ENCODE results near the gene DNAH2. TPM values are rescaled to one million over a fixed set of nuclear protein-coding genes. Genes with fewer than 3 reads are reported as not detected.

The DNAH2 gene
- polyA plus RNA-seq, 1 donor from 2014 or later = 2.0 TPM

GRCh38 chr17:7720125-7720524 is 2.6 kb downstream of the DNAH2 start:
- H3K4me3 ChIP-seq (ENCODE audit: low read length) = no peak overlapping the region
- no peak overlapping the region for H3K27ac ChIP-seq (ENCODE audit: low read length)
- no peak overlapping the region for H2AFZ ChIP-seq (ENCODE audit: low read depth, low read length)
- H3K9ac ChIP-seq (ENCODE audit: low read length) = no peak overlapping the region
- H3K4me2 ChIP-seq (ENCODE audit: low read length) = no peak overlapping the region
- no peaks in the 10 kb centered on the region for H3K36me3 ChIP-seq (ENCODE audit: insufficient read depth, low read length)
- H3K27me3 ChIP-seq (ENCODE audit: insufficient read depth, low read depth, low read length) = no peaks in the 10 kb centered on the region
- H3K9me2 ChIP-seq (ENCODE audit: insufficient read depth, low read length) = no peaks in the 10 kb centered on the region
- no peaks in the 10 kb centered on the region for H4K20me1 ChIP-seq (ENCODE audit: insufficient read depth)
- H3F3A ChIP-seq (ENCODE audit: insufficient read depth, low read length, poor library complexity, severe bottlenecking) = peaks cover 4% of the 10 kb centered on the region
- H3K79me2 ChIP-seq (replicated peaks; ENCODE audit: insufficient read depth, low read length) = peaks cover 6% of the 10 kb centered on the region
- TF ChIP-seq TAF1 (IDR thresholded peaks at IDR 0.05; ENCODE audit: low read depth) = no peak
- TF ChIP-seq EZH2 (IDR thresholded peaks at IDR 0.05; ENCODE audit: borderline replicate concordance, insufficient read depth, low read length, poor library complexity, severe bottlenecking) = no peak
- TF ChIP-seq MXI1 (conservative IDR thresholded peaks at IDR 0.05; ENCODE audit: poor library complexity, severe bottlenecking) = no peak
- no peak for TF ChIP-seq RAD21 (conservative IDR thresholded peaks at IDR 0.05)
- TF ChIP-seq CTCF (IDR thresholded peaks at IDR 0.05; ENCODE audit: poor library complexity, severe bottlenecking) = no peak
- no peak for TF ChIP-seq EP300 (conservative IDR thresholded peaks at IDR 0.05; ENCODE audit: poor library complexity, severe bottlenecking)
- TF ChIP-seq POLR2AphosphoS5 (IDR thresholded peaks at IDR 0.05) = no peak
- TF ChIP-seq, protein P1, sequence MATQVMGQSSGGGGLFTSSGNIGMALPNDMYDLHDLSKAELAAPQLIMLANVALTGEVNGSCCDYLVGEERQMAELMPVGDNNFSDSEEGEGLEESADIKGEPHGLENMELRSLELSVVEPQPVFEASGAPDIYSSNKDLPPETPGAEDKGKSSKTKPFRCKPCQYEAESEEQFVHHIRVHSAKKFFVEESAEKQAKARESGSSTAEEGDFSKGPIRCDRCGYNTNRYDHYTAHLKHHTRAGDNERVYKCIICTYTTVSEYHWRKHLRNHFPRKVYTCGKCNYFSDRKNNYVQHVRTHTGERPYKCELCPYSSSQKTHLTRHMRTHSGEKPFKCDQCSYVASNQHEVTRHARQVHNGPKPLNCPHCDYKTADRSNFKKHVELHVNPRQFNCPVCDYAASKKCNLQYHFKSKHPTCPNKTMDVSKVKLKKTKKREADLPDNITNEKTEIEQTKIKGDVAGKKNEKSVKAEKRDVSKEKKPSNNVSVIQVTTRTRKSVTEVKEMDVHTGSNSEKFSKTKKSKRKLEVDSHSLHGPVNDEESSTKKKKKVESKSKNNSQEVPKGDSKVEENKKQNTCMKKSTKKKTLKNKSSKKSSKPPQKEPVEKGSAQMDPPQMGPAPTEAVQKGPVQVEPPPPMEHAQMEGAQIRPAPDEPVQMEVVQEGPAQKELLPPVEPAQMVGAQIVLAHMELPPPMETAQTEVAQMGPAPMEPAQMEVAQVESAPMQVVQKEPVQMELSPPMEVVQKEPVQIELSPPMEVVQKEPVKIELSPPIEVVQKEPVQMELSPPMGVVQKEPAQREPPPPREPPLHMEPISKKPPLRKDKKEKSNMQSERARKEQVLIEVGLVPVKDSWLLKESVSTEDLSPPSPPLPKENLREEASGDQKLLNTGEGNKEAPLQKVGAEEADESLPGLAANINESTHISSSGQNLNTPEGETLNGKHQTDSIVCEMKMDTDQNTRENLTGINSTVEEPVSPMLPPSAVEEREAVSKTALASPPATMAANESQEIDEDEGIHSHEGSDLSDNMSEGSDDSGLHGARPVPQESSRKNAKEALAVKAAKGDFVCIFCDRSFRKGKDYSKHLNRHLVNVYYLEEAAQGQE (IDR thresholded peaks at IDR 0.05; ENCODE audit: borderline replicate concordance) = no peak
- no peak for TF ChIP-seq SMC3 (conservative IDR thresholded peaks at IDR 0.05; ENCODE audit: poor library complexity)
- H3K9me3 ChIP-seq (ENCODE audit: low read length) = no peaks in the 10 kb centered on the region

DNA sequence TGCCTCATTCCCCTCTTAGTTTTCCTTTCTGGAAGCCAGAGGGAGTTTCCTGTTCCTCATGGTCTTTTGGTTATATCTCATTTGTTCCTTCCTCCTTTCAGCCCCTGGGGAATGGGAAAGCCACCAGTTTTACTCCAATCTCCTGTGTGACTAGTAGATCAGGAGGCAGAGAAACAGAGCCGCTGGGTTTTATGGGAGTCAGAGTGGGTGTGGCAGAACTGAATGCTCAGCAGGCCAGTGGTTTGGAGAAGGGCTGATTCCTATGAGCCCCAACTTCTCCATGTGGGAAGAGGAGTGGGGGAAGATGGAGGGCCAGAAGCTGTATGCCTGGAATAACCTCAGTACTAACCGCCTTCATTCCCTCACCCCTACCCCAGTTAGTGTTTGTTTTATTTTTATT is 4.1 kb downstream of the DNAH2 start:
- no peaks in the 10 kb centered on the region for H3K9me3 ChIP-seq (ENCODE audit: low read length)
- TF ChIP-seq, protein P1 (IDR thresholded peaks at IDR 0.05; ENCODE audit: borderline replicate concordance) = no peak
- TF ChIP-seq RAD21 (conservative IDR thresholded peaks at IDR 0.05) (no peak), EP300 (conservative IDR thresholded peaks at IDR 0.05; ENCODE audit: poor library complexity, severe bottlenecking) (no peak), POLR2AphosphoS5 (IDR thresholded peaks at IDR 0.05) (no peak), EZH2 (IDR thresholded peaks at IDR 0.05; ENCODE audit: borderline replicate concordance, insufficient read depth, low read length, poor library complexity, severe bottlenecking) (no peak), CTCF (IDR thresholded peaks at IDR 0.05; ENCODE audit: poor library complexity, severe bottlenecking) (no peak), MXI1 (conservative IDR thresholded peaks at IDR 0.05; ENCODE audit: poor library complexity, severe bottlenecking) (no peak), TAF1 (IDR thresholded peaks at IDR 0.05; ENCODE audit: low read depth) (no peak), SMC3 (conservative IDR thresholded peaks at IDR 0.05; ENCODE audit: poor library complexity) (no peak)
- no peak overlapping the region for H3K27ac ChIP-seq (ENCODE audit: low read length)
- H3K9ac ChIP-seq (ENCODE audit: low read length) = no peak overlapping the region
- H4K20me1 ChIP-seq (ENCODE audit: insufficient read depth) = no peaks in the 10 kb centered on the region
- no peaks in the 10 kb centered on the region for H3F3A ChIP-seq (ENCODE audit: insufficient read depth, low read length, poor library complexity, severe bottlenecking)
- H2AFZ ChIP-seq (ENCODE audit: low read depth, low read length) = no peak overlapping the region
- no peaks in the 10 kb centered on the region for H3K27me3 ChIP-seq (ENCODE audit: insufficient read depth, low read depth, low read length)
- no peak overlapping the region for H3K4me2 ChIP-seq (ENCODE audit: low read length)
- no peaks in the 10 kb centered on the region for H3K9me2 ChIP-seq (ENCODE audit: insufficient read depth, low read length)
- H3K4me3 ChIP-seq (ENCODE audit: low read length) = no peak overlapping the region
- no peaks in the 10 kb centered on the region for H3K36me3 ChIP-seq (ENCODE audit: insufficient read depth, low read length)
- H3K79me2 ChIP-seq (replicated peaks; ENCODE audit: insufficient read depth, low read length) = no peaks in the 10 kb centered on the region
